ENCODE results near the gene HK1.

The HK1 gene

DNA sequence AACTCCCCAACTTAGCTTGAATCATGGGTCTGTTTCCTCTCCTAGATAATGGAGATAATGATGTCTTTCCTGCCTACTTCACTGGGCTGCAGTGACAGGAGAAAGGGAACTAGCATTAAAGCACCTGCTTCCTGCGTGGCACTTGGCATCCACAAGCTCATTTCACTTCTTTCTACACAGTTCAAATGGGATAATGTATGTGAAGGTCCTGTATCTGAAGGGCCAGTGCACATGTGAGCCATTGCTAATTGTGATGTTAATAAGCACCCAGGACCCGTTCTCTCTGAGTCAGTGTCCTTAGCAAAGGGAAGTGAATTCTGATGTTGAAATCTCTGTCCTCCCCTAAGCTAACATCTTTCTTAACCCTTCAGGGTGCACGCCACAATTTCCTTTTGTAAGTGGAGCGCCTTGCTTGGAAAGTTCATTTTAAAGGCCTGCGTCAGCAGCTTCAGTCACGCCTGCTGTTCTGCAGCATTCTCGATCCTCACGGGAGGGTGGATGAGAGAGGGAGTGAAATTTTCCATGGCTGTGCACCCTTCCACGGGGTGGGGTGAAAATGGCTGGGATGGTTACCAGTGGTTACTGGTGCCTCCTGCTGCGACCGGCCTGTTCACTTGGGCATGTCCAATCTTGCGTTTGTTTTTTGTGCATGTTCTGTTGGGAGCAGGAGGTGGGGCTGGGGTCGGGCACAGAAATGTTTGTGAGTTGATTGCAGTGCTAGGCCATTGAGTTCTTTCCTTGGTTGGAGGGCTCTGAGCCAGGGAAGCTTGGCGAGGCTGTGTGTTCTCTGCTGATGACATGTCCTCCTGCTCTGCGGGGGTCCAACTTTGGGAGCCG lies 59.2 kb downstream of the HK1 start (continued):
- TF ChIP-seq, protein P1, sequence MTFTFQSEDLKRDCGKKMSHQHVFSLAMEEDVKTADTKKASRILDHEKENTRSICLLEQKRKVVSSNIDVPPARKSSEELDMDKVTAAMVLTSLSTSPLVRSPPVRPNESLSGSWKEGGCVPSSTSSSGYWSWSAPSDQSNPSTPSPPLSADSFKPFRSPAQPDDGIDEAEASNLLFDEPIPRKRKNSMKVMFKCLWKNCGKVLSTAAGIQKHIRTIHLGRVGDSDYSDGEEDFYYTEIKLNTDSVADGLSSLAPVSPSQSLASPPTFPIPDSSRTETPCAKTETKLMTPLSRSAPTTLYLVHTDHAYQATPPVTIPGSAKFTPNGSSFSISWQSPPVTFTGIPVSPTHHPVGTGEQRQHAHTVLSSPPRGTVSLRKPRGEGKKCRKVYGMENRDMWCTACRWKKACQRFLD (tag by site-specific recombination; IDR thresholded peaks at IDR 0.05): no peak
- TF ChIP-seq BCL6B (tag by site-specific recombination; IDR thresholded peaks at IDR 0.05) (no peak), ZFHX2 (tag by site-specific recombination; conservative IDR thresholded peaks at IDR 0.05) (no peak), ZNF146 (tag by site-specific recombination; IDR thresholded peaks at IDR 0.05) (no peak), WT1 (tag by site-specific recombination; IDR thresholded peaks at IDR 0.05) (no peak), ZNF629 (tag by site-specific recombination; IDR thresholded peaks at IDR 0.05) (no peak), ZNF274 (IDR thresholded peaks at IDR 0.05; ENCODE audit: low read length) (no peak), ZNF274 (tag by site-specific recombination; IDR thresholded peaks at IDR 0.05; ENCODE audit: borderline replicate concordance) (no peak), ZNF777 (tag by site-specific recombination; IDR thresholded peaks at IDR 0.05; ENCODE audit: borderline replicate concordance) (no peak), ZNF626 (tag by site-specific recombination; IDR thresholded peaks at IDR 0.05) (no peak), KLF16 (tag by site-specific recombination; IDR thresholded peaks at IDR 0.05) (no peak), ZNF366 (tag by site-specific recombination; conservative IDR thresholded peaks at IDR 0.05) (no peak), ZSCAN18 (tag by site-specific recombination; IDR thresholded peaks at IDR 0.05) (no peak), TRIM28 (IDR thresholded peaks at IDR 0.05; ENCODE audit: borderline replicate concordance, low read length) (peak; percentile 95), ZNF398 (tag by site-specific recombination; IDR thresholded peaks at IDR 0.05) (no peak), ZNF18 (tag by site-specific recombination; IDR thresholded peaks at IDR 0.05) (no peak), ZSCAN30 (tag by site-specific recombination; IDR thresholded peaks at IDR 0.05) (no peak), ZNF341 (tag by site-specific recombination; IDR thresholded peaks at IDR 0.05; ENCODE audit: low read depth) (peak; percentile 77), ZNF843 (tag by site-specific recombination; IDR thresholded peaks at IDR 0.05) (no peak), ZNF747 (tag by site-specific recombination; IDR thresholded peaks at IDR 0.05) (no peak), ZXDB (tag by site-specific recombination; IDR thresholded peaks at IDR 0.05) (no peak), ZNF10 (tag by site-specific recombination; IDR thresholded peaks at IDR 0.05) (no peak)
- TF ChIP-seq, protein P2, sequence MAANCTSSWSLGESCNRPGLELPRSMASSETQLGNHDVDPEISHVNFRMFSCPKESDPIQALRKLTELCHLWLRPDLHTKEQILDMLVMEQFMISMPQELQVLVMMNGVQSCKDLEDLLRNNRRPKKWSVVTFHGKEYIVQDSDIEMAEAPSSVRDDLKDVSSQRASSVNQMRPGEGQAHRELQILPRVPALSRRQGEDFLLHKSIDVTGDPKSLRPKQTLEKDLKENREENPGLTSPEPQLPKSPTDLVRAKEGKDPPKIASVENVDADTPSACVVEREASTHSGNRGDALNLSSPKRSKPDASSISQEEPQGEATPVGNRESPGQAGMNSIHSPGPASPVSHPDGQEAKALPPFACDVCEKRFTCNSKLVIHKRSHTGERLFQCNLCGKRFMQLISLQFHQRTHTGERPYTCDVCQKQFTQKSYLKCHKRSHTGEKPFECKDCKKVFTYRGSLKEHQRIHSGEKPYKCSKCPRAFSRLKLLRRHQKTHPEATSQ (tag by site-specific recombination; IDR thresholded peaks at IDR 0.05): no peak
- TF ChIP-seq, protein P3, sequence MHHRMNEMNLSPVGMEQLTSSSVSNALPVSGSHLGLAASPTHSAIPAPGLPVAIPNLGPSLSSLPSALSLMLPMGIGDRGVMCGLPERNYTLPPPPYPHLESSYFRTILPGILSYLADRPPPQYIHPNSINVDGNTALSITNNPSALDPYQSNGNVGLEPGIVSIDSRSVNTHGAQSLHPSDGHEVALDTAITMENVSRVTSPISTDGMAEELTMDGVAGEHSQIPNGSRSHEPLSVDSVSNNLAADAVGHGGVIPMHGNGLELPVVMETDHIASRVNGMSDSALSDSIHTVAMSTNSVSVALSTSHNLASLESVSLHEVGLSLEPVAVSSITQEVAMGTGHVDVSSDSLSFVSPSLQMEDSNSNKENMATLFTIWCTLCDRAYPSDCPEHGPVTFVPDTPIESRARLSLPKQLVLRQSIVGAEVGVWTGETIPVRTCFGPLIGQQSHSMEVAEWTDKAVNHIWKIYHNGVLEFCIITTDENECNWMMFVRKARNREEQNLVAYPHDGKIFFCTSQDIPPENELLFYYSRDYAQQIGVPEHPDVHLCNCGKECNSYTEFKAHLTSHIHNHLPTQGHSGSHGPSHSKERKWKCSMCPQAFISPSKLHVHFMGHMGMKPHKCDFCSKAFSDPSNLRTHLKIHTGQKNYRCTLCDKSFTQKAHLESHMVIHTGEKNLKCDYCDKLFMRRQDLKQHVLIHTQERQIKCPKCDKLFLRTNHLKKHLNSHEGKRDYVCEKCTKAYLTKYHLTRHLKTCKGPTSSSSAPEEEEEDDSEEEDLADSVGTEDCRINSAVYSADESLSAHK (tag by site-specific recombination; IDR thresholded peaks at IDR 0.05): no peak; the same call in 1 of the 2 replicates
- TF ChIP-seq, protein P4, sequence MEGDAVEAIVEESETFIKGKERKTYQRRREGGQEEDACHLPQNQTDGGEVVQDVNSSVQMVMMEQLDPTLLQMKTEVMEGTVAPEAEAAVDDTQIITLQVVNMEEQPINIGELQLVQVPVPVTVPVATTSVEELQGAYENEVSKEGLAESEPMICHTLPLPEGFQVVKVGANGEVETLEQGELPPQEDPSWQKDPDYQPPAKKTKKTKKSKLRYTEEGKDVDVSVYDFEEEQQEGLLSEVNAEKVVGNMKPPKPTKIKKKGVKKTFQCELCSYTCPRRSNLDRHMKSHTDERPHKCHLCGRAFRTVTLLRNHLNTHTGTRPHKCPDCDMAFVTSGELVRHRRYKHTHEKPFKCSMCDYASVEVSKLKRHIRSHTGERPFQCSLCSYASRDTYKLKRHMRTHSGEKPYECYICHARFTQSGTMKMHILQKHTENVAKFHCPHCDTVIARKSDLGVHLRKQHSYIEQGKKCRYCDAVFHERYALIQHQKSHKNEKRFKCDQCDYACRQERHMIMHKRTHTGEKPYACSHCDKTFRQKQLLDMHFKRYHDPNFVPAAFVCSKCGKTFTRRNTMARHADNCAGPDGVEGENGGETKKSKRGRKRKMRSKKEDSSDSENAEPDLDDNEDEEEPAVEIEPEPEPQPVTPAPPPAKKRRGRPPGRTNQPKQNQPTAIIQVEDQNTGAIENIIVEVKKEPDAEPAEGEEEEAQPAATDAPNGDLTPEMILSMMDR (tag by site-specific recombination; IDR thresholded peaks at IDR 0.05): no peak

Data from HEK293 (cell line).